ENCODE data around the gene SOCS3.

SOCS3 gene

GRCh38 chr17:78359997-78360370 lies at the start of gene SOCS3:
SOCS3 (minus strand) TSS chr17:78360077; CDS start chr17:78359095, 982 bp downstream.
- peak; percentile 94 for DNase-seq (ENCODE audit: low read depth)

GRCh38 chr17:78409191-78409928 lies 49.5 kb upstream of the SOCS3 start:
- no peak for DNase-seq (ENCODE audit: low read depth)

- DNase-seq (ENCODE audit: low read depth), result no peak
These were observed 48.7 kb upstream of the SOCS3 start for GRCh38 chr17:78408476-78409050.

- no peak for DNase-seq (ENCODE audit: low read depth)
These were observed 47.6 kb upstream of the SOCS3 start for GRCh38 chr17:78407387-78408000.

GRCh38 chr17:78406920-78407319 lies 47.0 kb upstream of the SOCS3 start:
- DNase-seq (ENCODE audit: low read depth), result no peak

GRCh38 chr17:78406396-78406795 lies 46.5 kb upstream of the SOCS3 start:
- DNase-seq (ENCODE audit: low read depth), result no peak

GRCh38 chr17:78403822-78404221 lies 43.9 kb upstream of the SOCS3 start:
- no peak for DNase-seq (ENCODE audit: low read depth)

GRCh38 chr17:78401891-78402290 lies 42.0 kb upstream of the SOCS3 start:
- DNase-seq (ENCODE audit: low read depth), result no peak

- no peak for DNase-seq (ENCODE audit: low read depth)
These were observed 41.4 kb upstream of the SOCS3 start for GRCh38 chr17:78401246-78401645.

GRCh38 chr17:78400581-78401240 lies 40.8 kb upstream of the SOCS3 start:
- no peak for DNase-seq (ENCODE audit: low read depth)

GRCh38 chr17:78399693-78400144 lies 39.8 kb upstream of the SOCS3 start:
- no peak for DNase-seq (ENCODE audit: low read depth)

GRCh38 chr17:78399028-78399692 lies 39.3 kb upstream of the SOCS3 start:
- DNase-seq (ENCODE audit: low read depth), result no peak

GRCh38 chr17:78398390-78398789 lies 38.5 kb upstream of the SOCS3 start:
- no peak for DNase-seq (ENCODE audit: low read depth)

GRCh38 chr17:78397681-78398101 lies 37.8 kb upstream of the SOCS3 start:
- DNase-seq (ENCODE audit: low read depth), result no peak

- no peak for DNase-seq (ENCODE audit: low read depth)
These were observed 36.8 kb upstream of the SOCS3 start for GRCh38 chr17:78396441-78397337.

- DNase-seq (ENCODE audit: low read depth), result no peak
These were observed 35.3 kb upstream of the SOCS3 start for GRCh38 chr17:78395155-78395554.

GRCh38 chr17:78394209-78394608 lies 34.3 kb upstream of the SOCS3 start:
- DNase-seq (ENCODE audit: low read depth), result no peak

- no peak for DNase-seq (ENCODE audit: low read depth)
These were observed 33.7 kb upstream of the SOCS3 start for GRCh38 chr17:78393575-78393974.

GRCh38 chr17:78392295-78392694 lies 32.4 kb upstream of the SOCS3 start:
- DNase-seq (ENCODE audit: low read depth), result no peak

GRCh38 chr17:78391843-78392242 lies 32.0 kb upstream of the SOCS3 start:
- DNase-seq (ENCODE audit: low read depth), result no peak

GRCh38 chr17:78391051-78391431 lies 31.2 kb upstream of the SOCS3 start:
- DNase-seq (ENCODE audit: low read depth), result no peak
